ENCODE results near the gene ERICH6B. TPM values are rescaled to one million over a fixed set of nuclear protein-coding genes. Genes with fewer than 3 reads are reported as not detected.
A peak's percentile ranks its signal among the peaks of the same experiment; 100 is the strongest.

Gene ERICH6B
- total RNA-seq, 2 donors from 2014 or later, result not detected

- Histone ChIP-seq H3K27me3 (replicated peaks; ENCODE audit: insufficient read depth) (no peaks in the 10 kb centered on the region), H3K36me3 (peaks cover 44% of the 10 kb centered on the region), H3K27ac (no peak overlapping the region), H3K4me1 (ENCODE audit: control insufficient read depth in 1 of 2, low read depth in 2 of 2) (no peaks in the 10 kb centered on the region), H3K9me3 (no peaks in the 10 kb centered on the region), H3K4me3 (no peak overlapping the region)
- no peak for TF ChIP-seq CTCF (IDR thresholded peaks at IDR 0.05)
- DNase-seq (ENCODE audit: low spot score) (no peak), ATAC-seq (ENCODE audit: insufficient number of reproducible peaks, low FRiP score, low read depth) (no peak)
Observed at GRCh38 chr13:45516757-45517156, 98.8 kb downstream of the ERICH6B start.

GRCh38 chr13:45512098-45512496, 103.4 kb downstream of the ERICH6B start:
- no peaks in the 10 kb centered on the region for H3K4me1 ChIP-seq (ENCODE audit: control insufficient read depth in 1 of 2, low read depth in 2 of 2)
- H3K9me3 ChIP-seq, result no peaks in the 10 kb centered on the region
- no peaks in the 10 kb centered on the region for H3K27me3 ChIP-seq (replicated peaks; ENCODE audit: insufficient read depth)
- no peak overlapping the region for H3K4me3 ChIP-seq
- peaks cover 44% of the 10 kb centered on the region for H3K36me3 ChIP-seq
- DNase-seq (ENCODE audit: low spot score) (no peak), ATAC-seq (ENCODE audit: insufficient number of reproducible peaks, low FRiP score, low read depth) (no peak)
- no peak overlapping the region for H3K27ac ChIP-seq
- no peak for TF ChIP-seq CTCF (IDR thresholded peaks at IDR 0.05)

- Histone ChIP-seq H3K27me3 (replicated peaks; ENCODE audit: insufficient read depth) (no peaks in the 10 kb centered on the region), H3K4me1 (ENCODE audit: control insufficient read depth in 1 of 2, low read depth in 2 of 2) (no peaks in the 10 kb centered on the region), H3K4me3 (no peak overlapping the region), H3K36me3 (peaks cover 46% of the 10 kb centered on the region), H3K27ac (no peak overlapping the region), H3K9me3 (no peaks in the 10 kb centered on the region)
- no peak for DNase-seq (ENCODE audit: low spot score)
- peak; percentile 83 for TF ChIP-seq CTCF (IDR thresholded peaks at IDR 0.05)
- peak; percentile 50 for ATAC-seq (ENCODE audit: insufficient number of reproducible peaks, low FRiP score, low read depth)
Observed at GRCh38 chr13:45511310-45512097, 104.0 kb downstream of the ERICH6B start.

- TF ChIP-seq CTCF (IDR thresholded peaks at IDR 0.05), result no peak
- ATAC-seq (ENCODE audit: insufficient number of reproducible peaks, low FRiP score, low read depth), result no peak
- peaks cover 40% of the 10 kb centered on the region for H3K36me3 ChIP-seq
Observed at GRCh38 chr13:45510672-45511071, 104.9 kb downstream of the ERICH6B start.

GRCh38 chr13:45508776-45509175, 106.8 kb downstream of the ERICH6B start:
- Histone ChIP-seq H3K27ac (no peak overlapping the region), H3K4me1 (ENCODE audit: control insufficient read depth in 1 of 2, low read depth in 2 of 2) (no peaks in the 10 kb centered on the region), H3K27me3 (replicated peaks; ENCODE audit: insufficient read depth) (no peaks in the 10 kb centered on the region), H3K36me3 (peaks cover 35% of the 10 kb centered on the region), H3K4me3 (no peak overlapping the region), H3K9me3 (no peaks in the 10 kb centered on the region)
- no peak for TF ChIP-seq CTCF (IDR thresholded peaks at IDR 0.05)
- ATAC-seq (ENCODE audit: insufficient number of reproducible peaks, low FRiP score, low read depth) (no peak), DNase-seq (ENCODE audit: low spot score) (no peak)

More at GRCh38 chr13:45510672-45511071, 104.9 kb downstream of the ERICH6B start:
- Histone ChIP-seq H3K27me3 (replicated peaks; ENCODE audit: insufficient read depth) (no peaks in the 10 kb centered on the region), H3K27ac (no peak overlapping the region), H3K9me3 (no peaks in the 10 kb centered on the region), H3K4me1 (ENCODE audit: control insufficient read depth in 1 of 2, low read depth in 2 of 2) (no peaks in the 10 kb centered on the region), H3K4me3 (no peak overlapping the region)
- DNase-seq (ENCODE audit: low spot score), result no peak
